GM23338 (cell line): Measurements from ENCODE around the gene SLC39A11. TPM values are rescaled to one million over a fixed set of nuclear protein-coding genes. Genes with fewer than 3 reads are reported as not detected.

ENCODE experiments used
- ATAC-seq: fragments of 200-7000 bp; cut with Tn5 transposase; 3 replicates; pipeline ENCODE4 v1.9.1; 2020
- DNase-seq: peaks from one replicate; pipeline ENCODE4 v3.0.0-alpha.2; 2015; ENCODE audit warnings: low spot score
- H2AFZ ChIP-seq: fragments of 200-600 bp; sonication (generic); 2 replicates; pipeline ENCODE4 v1.8.0; 2016; ENCODE audit warnings: antibody characterized with exemption, mild to moderate bottlenecking, moderate library complexity
- H3F3A ChIP-seq: fragments of 200-600 bp; sonication (generic); replicated peaks from 2 replicates; pipeline ENCODE4 v1.8.0; 2017; ENCODE audit warnings: antibody characterized with exemption, mixed run types, low read depth
- H3K27ac ChIP-seq: fragments of 200-600 bp; sonication (generic); 2 replicates; pipeline ENCODE4 v1.6.1; 2016; ENCODE audit warnings: low read depth
- H3K27me3 ChIP-seq: fragments of 200-600 bp; sonication (generic); 2 replicates; pipeline ENCODE4 v1.8.0; 2016; ENCODE audit warnings: mild to moderate bottlenecking, mixed run types, moderate library complexity; ENCODE audit not compliant: insufficient read depth
- H3K36me3 ChIP-seq: fragments of 200-600 bp; sonication (generic); 2 replicates; pipeline ENCODE4 v1.8.0; 2016; ENCODE audit warnings: mild to moderate bottlenecking; ENCODE audit not compliant: insufficient read depth
- H3K4me1 ChIP-seq: fragments of 200-600 bp; sonication (generic); 2 replicates; pipeline ENCODE4 v1.8.0; 2016; ENCODE audit warnings: mild to moderate bottlenecking, moderate library complexity; ENCODE audit not compliant: insufficient read depth
- H3K4me2 ChIP-seq: fragments of 200-600 bp; sonication (generic); 2 replicates; pipeline ENCODE4 v1.7.1; 2017; ENCODE audit warnings: mixed run types
- H3K4me3 ChIP-seq: fragments of 200-600 bp; sonication (generic); 2 replicates; pipeline ENCODE4 v1.6.1; 2016; ENCODE audit warnings: mixed run types
- H3K79me2 ChIP-seq: fragments of 200-600 bp; sonication (generic); replicated peaks from 2 replicates; pipeline ENCODE4 v1.8.0; 2017; ENCODE audit warnings: mild to moderate bottlenecking; ENCODE audit not compliant: insufficient read depth
- H3K9me2 ChIP-seq: fragments of 200-600 bp; sonication (generic); 2 replicates; pipeline ENCODE4 v1.8.0; 2017; ENCODE audit not compliant: insufficient read depth
- H4K20me1 ChIP-seq: fragments of 200-600 bp; sonication (generic); replicated peaks from 2 replicates; pipeline ENCODE4 v1.8.0; 2017; ENCODE audit warnings: mild to moderate bottlenecking; ENCODE audit not compliant: insufficient read depth
- H3K27ac Mint-ChIP-seq: 2 replicates; pipeline ENCODE4 v1.8.0; 2020; ENCODE audit warnings: inconsistent platforms, mild to moderate bottlenecking, moderate library complexity, mixed read lengths
- H3K27me3 Mint-ChIP-seq: 3 replicates; pipeline ENCODE4 v1.8.0; 2022; ENCODE audit warnings: low read depth, mild to moderate bottlenecking, moderate library complexity, mixed read lengths, inconsistent platforms; ENCODE audit not compliant: insufficient read depth, poor library complexity
- H3K36me3 Mint-ChIP-seq: 3 replicates; pipeline ENCODE4 v1.8.0; 2021; ENCODE audit warnings: low read depth, mild to moderate bottlenecking, inconsistent platforms, moderate library complexity, mixed read lengths
- H3K4me1 Mint-ChIP-seq: 3 replicates; pipeline ENCODE4 v1.8.0; 2020; ENCODE audit warnings: mild to moderate bottlenecking, inconsistent platforms, mixed read lengths
- H3K4me3 Mint-ChIP-seq: 3 replicates; pipeline ENCODE4 v1.8.0; 2021; ENCODE audit warnings: moderate library complexity, mild to moderate bottlenecking, inconsistent platforms, mixed read lengths
- H3K9me3 Mint-ChIP-seq: 3 replicates; pipeline ENCODE4 v1.8.0; 2020; ENCODE audit warnings: moderate library complexity, mild to moderate bottlenecking, inconsistent platforms, mixed read lengths
- CREB1 ChIP-seq: fragments of 250-450 bp; sonication (Bioruptor Pico); IDR thresholded peaks from 2 replicates; pipeline ENCODE4 v1.5.0; 2020; ENCODE audit warnings: low read depth, mild to moderate bottlenecking, moderate library complexity
- EZH2 ChIP-seq: fragments of 200-600 bp; sonication (generic); IDR thresholded peaks from one replicate; pipeline ENCODE4 v1.8.0; 2017; ENCODE audit warnings: antibody characterized with exemption, mild to moderate bottlenecking, low read depth; ENCODE audit not compliant: unreplicated experiment
- JUNB ChIP-seq: IDR thresholded peaks from one replicate; pipeline ENCODE4 v1.6.1; 2016; ENCODE audit warnings: antibody characterized with exemption; ENCODE audit not compliant: unreplicated experiment
- NANOG ChIP-seq: IDR thresholded peaks from 2 replicates; pipeline ENCODE4 v1.6.1; 2016; ENCODE audit warnings: antibody characterized with exemption, borderline replicate concordance
- POLR2AphosphoS5 ChIP-seq: IDR thresholded peaks from 2 replicates; pipeline ENCODE4 v1.6.1; 2016; ENCODE audit warnings: antibody characterized with exemption, low read depth
- STAT1 ChIP-seq: IDR thresholded peaks from one replicate; pipeline ENCODE4 v1.6.1; 2016; ENCODE audit warnings: antibody characterized with exemption; ENCODE audit not compliant: unreplicated experiment
- polyA plus RNA-seq: library from polyadenylated mRNA; unstranded; fragments of >200 nt; fragmentation: Nextera tagmentation; extraction: Ambion mirVana; gene quantifications from 2 replicates; pipeline ENCODE4 v1.2.1, GENCODE V29; 2016
- total RNA-seq: library from RNA; depleted of rRNA; stranded (reverse); fragments of >200 nt; shearing (Covaris generic); gene quantifications from 2 replicates; pipeline ENCODE4 v1.2.3, GENCODE V29; 2014
- TF ChIP-seq, protein P1 (sequence below): IDR thresholded peaks from 2 replicates; pipeline ENCODE4 v1.6.1; 2016; ENCODE audit warnings: antibody characterized with exemption
- TF ChIP-seq, protein P2 (sequence below): IDR thresholded peaks from one replicate; pipeline ENCODE4 v1.6.1; 2018; ENCODE audit warnings: antibody characterized with exemption; ENCODE audit not compliant: unreplicated experiment
- TF ChIP-seq, protein P3 (sequence below): fragments of 250-450 bp; sonication (Bioruptor Pico); IDR thresholded peaks from 2 replicates; pipeline ENCODE4 v1.5.0; 2020; ENCODE audit warnings: mild to moderate bottlenecking, moderate library complexity

Gene SLC39A11
- total and polyA plus RNA-seq, 2 experiments from 2014 or later: 10.8 to 18.1 TPM

DNA sequence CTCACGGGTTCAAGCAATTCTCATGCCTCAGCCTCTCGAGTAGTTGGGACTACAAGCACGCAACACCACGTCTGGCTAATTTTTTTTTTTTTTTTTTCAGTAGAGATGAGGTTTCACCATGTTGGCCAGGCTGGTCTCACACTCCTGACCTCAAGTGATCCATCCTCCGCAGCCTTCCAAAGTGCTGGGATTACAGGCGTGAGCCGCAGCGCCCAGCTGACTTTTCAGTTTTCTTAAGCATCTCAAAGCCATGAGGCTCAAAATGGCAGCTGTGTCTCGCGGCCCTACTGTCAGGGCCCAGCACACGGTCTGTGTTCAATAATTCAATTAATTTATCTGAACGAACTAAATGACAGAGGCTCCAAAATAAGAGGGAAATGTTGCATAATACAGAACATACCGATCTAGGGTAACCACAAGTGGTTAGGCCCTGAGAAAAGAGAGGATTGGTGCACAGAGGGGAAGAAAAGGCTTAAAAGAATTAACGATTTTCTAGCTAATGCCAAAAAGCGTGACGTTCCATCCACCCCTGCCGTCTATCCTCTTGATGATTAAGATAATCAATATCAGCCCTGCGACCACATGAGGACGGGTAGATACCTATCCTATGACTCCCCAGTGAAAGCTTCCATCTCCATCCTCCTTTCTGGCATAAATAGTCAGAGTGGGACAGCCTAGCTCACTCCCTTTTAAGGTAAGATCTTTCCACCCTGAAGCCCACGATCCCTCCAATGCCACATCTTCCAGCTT, 136.9 kb downstream of the SLC39A11 start:
- Histone ChIP-seq H3K36me3 (no peaks in the 10 kb centered on the region), H3K4me2 (no peak overlapping the region), H4K20me1 (no peaks in the 10 kb centered on the region), H2AFZ (no peak overlapping the region), H3K27ac (no peak overlapping the region), H3F3A (no peaks in the 10 kb centered on the region), H3K79me2 (no peaks in the 10 kb centered on the region), H3K27me3 (no peaks in the 10 kb centered on the region), H3K4me3 (no peak overlapping the region), H3K4me1 (peaks cover 23% of the 10 kb centered on the region), H3K9me2 (no peaks in the 10 kb centered on the region)
- DNase-seq: no peak
- no peak for TF ChIP-seq NANOG
- no peak for TF ChIP-seq STAT1
- TF ChIP-seq, protein P1, sequence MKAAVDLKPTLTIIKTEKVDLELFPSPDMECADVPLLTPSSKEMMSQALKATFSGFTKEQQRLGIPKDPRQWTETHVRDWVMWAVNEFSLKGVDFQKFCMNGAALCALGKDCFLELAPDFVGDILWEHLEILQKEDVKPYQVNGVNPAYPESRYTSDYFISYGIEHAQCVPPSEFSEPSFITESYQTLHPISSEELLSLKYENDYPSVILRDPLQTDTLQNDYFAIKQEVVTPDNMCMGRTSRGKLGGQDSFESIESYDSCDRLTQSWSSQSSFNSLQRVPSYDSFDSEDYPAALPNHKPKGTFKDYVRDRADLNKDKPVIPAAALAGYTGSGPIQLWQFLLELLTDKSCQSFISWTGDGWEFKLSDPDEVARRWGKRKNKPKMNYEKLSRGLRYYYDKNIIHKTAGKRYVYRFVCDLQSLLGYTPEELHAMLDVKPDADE: no peak
- no peak for TF ChIP-seq POLR2AphosphoS5
- TF ChIP-seq EZH2: no peak
- TF ChIP-seq CREB1 (CRISPR knock-in tag): no peak
- TF ChIP-seq, protein P2, sequence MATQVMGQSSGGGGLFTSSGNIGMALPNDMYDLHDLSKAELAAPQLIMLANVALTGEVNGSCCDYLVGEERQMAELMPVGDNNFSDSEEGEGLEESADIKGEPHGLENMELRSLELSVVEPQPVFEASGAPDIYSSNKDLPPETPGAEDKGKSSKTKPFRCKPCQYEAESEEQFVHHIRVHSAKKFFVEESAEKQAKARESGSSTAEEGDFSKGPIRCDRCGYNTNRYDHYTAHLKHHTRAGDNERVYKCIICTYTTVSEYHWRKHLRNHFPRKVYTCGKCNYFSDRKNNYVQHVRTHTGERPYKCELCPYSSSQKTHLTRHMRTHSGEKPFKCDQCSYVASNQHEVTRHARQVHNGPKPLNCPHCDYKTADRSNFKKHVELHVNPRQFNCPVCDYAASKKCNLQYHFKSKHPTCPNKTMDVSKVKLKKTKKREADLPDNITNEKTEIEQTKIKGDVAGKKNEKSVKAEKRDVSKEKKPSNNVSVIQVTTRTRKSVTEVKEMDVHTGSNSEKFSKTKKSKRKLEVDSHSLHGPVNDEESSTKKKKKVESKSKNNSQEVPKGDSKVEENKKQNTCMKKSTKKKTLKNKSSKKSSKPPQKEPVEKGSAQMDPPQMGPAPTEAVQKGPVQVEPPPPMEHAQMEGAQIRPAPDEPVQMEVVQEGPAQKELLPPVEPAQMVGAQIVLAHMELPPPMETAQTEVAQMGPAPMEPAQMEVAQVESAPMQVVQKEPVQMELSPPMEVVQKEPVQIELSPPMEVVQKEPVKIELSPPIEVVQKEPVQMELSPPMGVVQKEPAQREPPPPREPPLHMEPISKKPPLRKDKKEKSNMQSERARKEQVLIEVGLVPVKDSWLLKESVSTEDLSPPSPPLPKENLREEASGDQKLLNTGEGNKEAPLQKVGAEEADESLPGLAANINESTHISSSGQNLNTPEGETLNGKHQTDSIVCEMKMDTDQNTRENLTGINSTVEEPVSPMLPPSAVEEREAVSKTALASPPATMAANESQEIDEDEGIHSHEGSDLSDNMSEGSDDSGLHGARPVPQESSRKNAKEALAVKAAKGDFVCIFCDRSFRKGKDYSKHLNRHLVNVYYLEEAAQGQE: no peak
- no peak for TF ChIP-seq JUNB
- peaks cover 30% of the 10 kb centered on the region for H3K4me1 Mint-ChIP-seq
- no peaks in the 10 kb centered on the region for H3K9me3 Mint-ChIP-seq
- no peak overlapping the region for H3K4me3 Mint-ChIP-seq
- peak overlapping the region; percentile 5; the same call in 1 of the 2 replicates for H3K27ac Mint-ChIP-seq
- peaks cover 6% of the 10 kb centered on the region for H3K27me3 Mint-ChIP-seq
- ATAC-seq: no peak
- no peaks in the 10 kb centered on the region for H3K36me3 Mint-ChIP-seq

DNA sequence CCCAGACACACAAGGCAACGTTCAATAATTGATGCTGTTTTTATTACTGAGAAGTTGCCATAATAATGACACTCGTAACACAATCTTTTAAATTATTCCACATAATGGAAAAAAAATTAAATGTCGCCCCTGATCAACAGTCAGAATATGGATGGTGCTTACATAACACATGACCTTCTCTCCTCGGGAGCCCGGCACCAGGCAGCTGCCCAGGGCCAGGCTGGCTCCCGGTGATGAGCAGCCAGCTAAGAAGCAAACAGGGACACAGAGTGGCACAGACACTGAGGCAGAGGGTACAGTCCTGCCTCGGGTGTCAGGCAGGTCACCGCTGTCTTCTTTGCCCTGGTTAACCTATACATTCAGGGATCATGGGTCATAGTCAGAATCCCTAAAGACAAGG, 137.9 kb downstream of the SLC39A11 start:
- Mint-ChIP-seq H3K27ac (no peak overlapping the region), H3K4me3 (no peak overlapping the region), H3K36me3 (no peaks in the 10 kb centered on the region), H3K9me3 (no peaks in the 10 kb centered on the region), H3K27me3 (peaks cover 6% of the 10 kb centered on the region), H3K4me1 (peaks cover 34% of the 10 kb centered on the region)
- H3K9me2 ChIP-seq: no peaks in the 10 kb centered on the region
- H4K20me1 ChIP-seq: no peaks in the 10 kb centered on the region
- H3K79me2 ChIP-seq: no peaks in the 10 kb centered on the region
- no peak for ATAC-seq
- H3K4me2 ChIP-seq: no peak overlapping the region
- H3K27me3 ChIP-seq: no peaks in the 10 kb centered on the region
- H3K4me3 ChIP-seq: no peak overlapping the region
- TF ChIP-seq, protein P3, sequence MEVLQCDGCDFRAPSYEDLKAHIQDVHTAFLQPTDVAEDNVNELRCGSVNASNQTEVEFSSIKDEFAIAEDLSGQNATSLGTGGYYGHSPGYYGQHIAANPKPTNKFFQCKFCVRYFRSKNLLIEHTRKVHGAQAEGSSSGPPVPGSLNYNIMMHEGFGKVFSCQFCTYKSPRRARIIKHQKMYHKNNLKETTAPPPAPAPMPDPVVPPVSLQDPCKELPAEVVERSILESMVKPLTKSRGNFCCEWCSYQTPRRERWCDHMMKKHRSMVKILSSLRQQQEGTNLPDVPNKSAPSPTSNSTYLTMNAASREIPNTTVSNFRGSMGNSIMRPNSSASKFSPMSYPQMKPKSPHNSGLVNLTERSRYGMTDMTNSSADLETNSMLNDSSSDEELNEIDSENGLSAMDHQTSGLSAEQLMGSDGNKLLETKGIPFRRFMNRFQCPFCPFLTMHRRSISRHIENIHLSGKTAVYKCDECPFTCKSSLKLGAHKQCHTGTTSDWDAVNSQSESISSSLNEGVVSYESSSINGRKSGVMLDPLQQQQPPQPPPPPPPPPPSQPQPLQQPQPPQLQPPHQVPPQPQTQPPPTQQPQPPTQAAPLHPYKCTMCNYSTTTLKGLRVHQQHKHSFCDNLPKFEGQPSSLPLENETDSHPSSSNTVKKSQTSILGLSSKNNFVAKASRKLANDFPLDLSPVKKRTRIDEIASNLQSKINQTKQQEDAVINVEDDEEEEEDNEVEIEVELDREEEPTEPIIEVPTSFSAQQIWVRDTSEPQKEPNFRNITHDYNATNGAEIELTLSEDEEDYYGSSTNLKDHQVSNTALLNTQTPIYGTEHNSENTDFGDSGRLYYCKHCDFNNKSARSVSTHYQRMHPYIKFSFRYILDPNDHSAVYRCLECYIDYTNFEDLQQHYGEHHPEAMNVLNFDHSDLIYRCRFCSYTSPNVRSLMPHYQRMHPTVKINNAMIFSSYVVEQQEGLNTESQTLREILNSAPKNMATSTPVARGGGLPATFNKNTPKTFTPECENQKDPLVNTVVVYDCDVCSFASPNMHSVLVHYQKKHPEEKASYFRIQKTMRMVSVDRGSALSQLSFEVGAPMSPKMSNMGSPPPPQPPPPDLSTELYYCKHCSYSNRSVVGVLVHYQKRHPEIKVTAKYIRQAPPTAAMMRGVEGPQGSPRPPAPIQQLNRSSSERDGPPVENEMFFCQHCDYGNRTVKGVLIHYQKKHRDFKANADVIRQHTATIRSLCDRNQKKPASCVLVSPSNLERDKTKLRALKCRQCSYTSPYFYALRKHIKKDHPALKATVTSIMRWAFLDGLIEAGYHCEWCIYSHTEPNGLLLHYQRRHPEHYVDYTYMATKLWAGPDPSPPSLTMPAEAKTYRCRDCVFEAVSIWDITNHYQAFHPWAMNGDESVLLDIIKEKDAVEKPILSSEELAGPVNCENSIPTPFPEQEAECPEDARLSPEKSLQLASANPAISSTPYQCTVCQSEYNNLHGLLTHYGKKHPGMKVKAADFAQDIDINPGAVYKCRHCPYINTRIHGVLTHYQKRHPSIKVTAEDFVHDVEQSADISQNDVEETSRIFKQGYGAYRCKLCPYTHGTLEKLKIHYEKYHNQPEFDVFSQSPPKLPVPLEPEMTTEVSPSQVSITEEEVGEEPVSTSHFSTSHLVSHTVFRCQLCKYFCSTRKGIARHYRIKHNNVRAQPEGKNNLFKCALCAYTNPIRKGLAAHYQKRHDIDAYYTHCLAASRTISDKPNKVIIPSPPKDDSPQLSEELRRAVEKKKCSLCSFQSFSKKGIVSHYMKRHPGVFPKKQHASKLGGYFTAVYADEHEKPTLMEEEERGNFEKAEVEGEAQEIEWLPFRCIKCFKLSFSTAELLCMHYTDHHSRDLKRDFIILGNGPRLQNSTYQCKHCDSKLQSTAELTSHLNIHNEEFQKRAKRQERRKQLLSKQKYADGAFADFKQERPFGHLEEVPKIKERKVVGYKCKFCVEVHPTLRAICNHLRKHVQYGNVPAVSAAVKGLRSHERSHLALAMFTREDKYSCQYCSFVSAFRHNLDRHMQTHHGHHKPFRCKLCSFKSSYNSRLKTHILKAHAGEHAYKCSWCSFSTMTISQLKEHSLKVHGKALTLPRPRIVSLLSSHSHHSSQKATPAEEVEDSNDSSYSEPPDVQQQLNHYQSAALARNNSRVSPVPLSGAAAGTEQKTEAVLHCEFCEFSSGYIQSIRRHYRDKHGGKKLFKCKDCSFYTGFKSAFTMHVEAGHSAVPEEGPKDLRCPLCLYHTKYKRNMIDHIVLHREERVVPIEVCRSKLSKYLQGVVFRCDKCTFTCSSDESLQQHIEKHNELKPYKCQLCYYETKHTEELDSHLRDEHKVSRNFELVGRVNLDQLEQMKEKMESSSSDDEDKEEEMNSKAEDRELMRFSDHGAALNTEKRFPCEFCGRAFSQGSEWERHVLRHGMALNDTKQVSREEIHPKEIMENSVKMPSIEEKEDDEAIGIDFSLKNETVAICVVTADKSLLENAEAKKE: no peak
- no peak for TF ChIP-seq STAT1
- TF ChIP-seq, protein P1: no peak
- H2AFZ ChIP-seq: no peak overlapping the region
- DNase-seq: no peak
- H3K4me1 ChIP-seq: peaks cover 23% of the 10 kb centered on the region
- H3F3A ChIP-seq: no peaks in the 10 kb centered on the region
- no peak overlapping the region for H3K27ac ChIP-seq
- no peaks in the 10 kb centered on the region for H3K36me3 ChIP-seq
